ENCODE results near the gene ZBTB12. TPM values are rescaled to one million over a fixed set of nuclear protein-coding genes. Genes with fewer than 3 reads are reported as not detected.
"Not testable (repeated sequence)": the region's sequence is repeated elsewhere in the genome, so short reads cannot be mapped to it uniquely, and the experiment has no call there.

ZBTB12 gene
- total and polyA plus RNA-seq, 3 experiments from 2014 or later, result 3.5 to 4.3 TPM; not detected in 1

- Mint-ChIP-seq H3K4me3 (no peak overlapping the region), H3K27ac (peak overlapping the region in 4 of 8 donors; percentile 25 to 81 (median 56))
- POLR2A ChIA-PET, result no interaction called here
Observed at GRCh38 chr6:31875877-31876276, 26.0 kb downstream of the ZBTB12 start.

GRCh38 chr6:31874836-31875572 lies 26.9 kb downstream of the ZBTB12 start:
- peaks cover 0 to 9% (median 0%) of the 10 kb centered on the region in 3 donors for H3K36me3 Mint-ChIP-seq
- H3K4me1 Mint-ChIP-seq, result peaks cover 0 to 5% (median 0%) of the 10 kb centered on the region in 3 donors
- CTCF ChIA-PET, result interaction anchor here (1.3 kb wide), 1 partner anchor 12 kb away, joined by 4 read pairs; the partner anchor contains the start of gene NEU1

More at GRCh38 chr6:31875877-31876276, 26.0 kb downstream of the ZBTB12 start:
- Mint-ChIP-seq H3K9me3 (no peaks in the 10 kb centered on the region), H3K27me3 (peaks cover 0 to 4% of the 10 kb centered on the region in 2 donors), H3K36me3 (peaks cover 0 to 18% (median under 1%) of the 10 kb centered on the region in 3 donors), H3K4me1 (peaks cover 0 to 5% (median 0%) of the 10 kb centered on the region in 3 donors)
- no peak for DNase-seq
- Histone ChIP-seq H3K9me3 (ENCODE audit: low read length) (no peaks in the 10 kb centered on the region), H3K27ac (ENCODE audit: low read depth, low read length) (no peak overlapping the region), H3K36me3 (ENCODE audit: insufficient read depth, low read length) (no peaks in the 10 kb centered on the region), H3K4me3 (ENCODE audit: low read length) (no peak overlapping the region), H3K27me3 (ENCODE audit: insufficient read depth, low read length, poor library complexity, severe bottlenecking) (no peaks in the 10 kb centered on the region), H3K4me1 (ENCODE audit: insufficient read depth, low read length) (no peaks in the 10 kb centered on the region)
- CTCF ChIA-PET, result no interaction called here

GRCh38 chr6:31874084-31874670 lies 27.7 kb downstream of the ZBTB12 start:
- peaks cover 0 to 4% of the 10 kb centered on the region in 2 donors for H3K27me3 Mint-ChIP-seq
- CTCF ChIA-PET, result interaction anchor here (1.3 kb wide), 1 partner anchor 11 kb away, joined by 4 read pairs; the partner anchor contains the start of gene NEU1
- H3K4me1 Mint-ChIP-seq, result peaks cover 0 to 5% (median 0%) of the 10 kb centered on the region in 3 donors
- DNase-seq, result no peak
- POLR2A ChIA-PET, result no interaction called here
- no peaks in the 10 kb centered on the region for H3K9me3 Mint-ChIP-seq
- Histone ChIP-seq H3K27me3 (ENCODE audit: insufficient read depth, low read length, poor library complexity, severe bottlenecking) (no peaks in the 10 kb centered on the region), H3K4me3 (ENCODE audit: low read length) (no peak overlapping the region), H3K36me3 (ENCODE audit: insufficient read depth, low read length) (no peaks in the 10 kb centered on the region), H3K4me1 (ENCODE audit: insufficient read depth, low read length) (no peaks in the 10 kb centered on the region), H3K9me3 (ENCODE audit: low read length) (no peaks in the 10 kb centered on the region), H3K27ac (ENCODE audit: low read depth, low read length) (no peak overlapping the region)
- H3K27ac Mint-ChIP-seq, result peak overlapping the region in 2 of 8 donors; percentile 33 to 51
- H3K36me3 Mint-ChIP-seq, result peaks cover 0 to 2% (median 0%) of the 10 kb centered on the region in 3 donors
- H3K4me3 Mint-ChIP-seq, result no peak overlapping the region

More at GRCh38 chr6:31874836-31875572, 26.9 kb downstream of the ZBTB12 start:
- H3K27me3 Mint-ChIP-seq, result peaks cover 0 to 4% of the 10 kb centered on the region in 2 donors
- Histone ChIP-seq H3K27ac (ENCODE audit: low read depth, low read length) (no peak overlapping the region), H3K4me3 (ENCODE audit: low read length) (no peak overlapping the region), H3K9me3 (ENCODE audit: low read length) (no peaks in the 10 kb centered on the region), H3K27me3 (ENCODE audit: insufficient read depth, low read length, poor library complexity, severe bottlenecking) (no peaks in the 10 kb centered on the region), H3K4me1 (ENCODE audit: insufficient read depth, low read length) (no peaks in the 10 kb centered on the region), H3K36me3 (ENCODE audit: insufficient read depth, low read length) (no peaks in the 10 kb centered on the region)
- H3K4me3 Mint-ChIP-seq, result no peak overlapping the region
- POLR2A ChIA-PET, result no interaction called here
- no peak for DNase-seq
- H3K27ac Mint-ChIP-seq, result peak overlapping the region in 4 of 8 donors; percentile 1 to 73 (median 26)
- no peaks in the 10 kb centered on the region for H3K9me3 Mint-ChIP-seq

DNA sequence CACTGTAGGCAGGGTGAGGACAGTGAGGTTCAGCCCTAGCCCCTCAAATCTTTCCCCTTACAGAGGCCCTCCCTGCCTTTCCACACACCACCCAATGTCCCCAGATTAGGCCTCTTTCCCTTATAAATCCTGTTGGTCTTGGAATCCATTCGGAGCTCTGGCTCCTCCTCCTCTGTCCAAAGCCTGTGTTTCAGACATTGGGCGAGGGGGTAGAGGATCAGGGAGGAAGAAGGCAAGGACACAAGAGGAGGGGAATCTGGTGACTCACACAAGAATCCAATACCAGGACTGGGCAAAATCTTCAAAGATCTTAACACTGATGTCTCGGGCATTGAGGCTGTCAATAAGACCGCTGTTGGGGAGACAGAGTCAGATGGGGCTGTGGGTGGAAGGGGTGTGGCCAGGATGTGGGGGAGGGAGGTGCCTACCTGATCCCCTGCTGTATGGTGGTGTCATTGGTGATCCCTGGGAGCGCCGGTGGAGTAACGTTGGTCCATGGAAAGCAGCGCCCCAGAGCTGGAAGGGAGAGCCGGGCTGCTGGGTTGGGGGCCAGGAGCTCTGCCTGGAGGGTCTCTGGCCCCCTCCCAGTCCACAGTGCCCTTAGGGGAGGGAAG lies 30.7 kb downstream of the ZBTB12 start:
- H3K36me3 ChIP-seq (ENCODE audit: insufficient read depth, low read length), result no peaks in the 10 kb centered on the region
- CTCF ChIA-PET, result interaction anchor here (0.6 kb wide), 1 partner anchor 41 kb away, joined by 3 read pairs; no protein-coding TSS in a partner anchor
- Mint-ChIP-seq H3K36me3 (no peaks in the 10 kb centered on the region), H3K4me1 (peaks cover 0 to 5% (median 0%) of the 10 kb centered on the region in 3 donors), H3K27me3 (peaks cover 0 to 4% of the 10 kb centered on the region in 2 donors), H3K27ac (no peak overlapping the region), H3K9me3 (no peaks in the 10 kb centered on the region), H3K4me3 (no peak overlapping the region)
- no peak for DNase-seq
- H3K27me3 ChIP-seq (ENCODE audit: insufficient read depth, low read length, poor library complexity, severe bottlenecking), result no peaks in the 10 kb centered on the region
- no peaks in the 10 kb centered on the region for H3K4me1 ChIP-seq (ENCODE audit: insufficient read depth, low read length)
- H3K9me3 ChIP-seq (ENCODE audit: low read length), result no peaks in the 10 kb centered on the region
- POLR2A ChIA-PET, result no interaction called here
- H3K4me3 ChIP-seq (ENCODE audit: low read length), result no peak overlapping the region
- H3K27ac ChIP-seq (ENCODE audit: low read depth, low read length), result no peak overlapping the region

DNA sequence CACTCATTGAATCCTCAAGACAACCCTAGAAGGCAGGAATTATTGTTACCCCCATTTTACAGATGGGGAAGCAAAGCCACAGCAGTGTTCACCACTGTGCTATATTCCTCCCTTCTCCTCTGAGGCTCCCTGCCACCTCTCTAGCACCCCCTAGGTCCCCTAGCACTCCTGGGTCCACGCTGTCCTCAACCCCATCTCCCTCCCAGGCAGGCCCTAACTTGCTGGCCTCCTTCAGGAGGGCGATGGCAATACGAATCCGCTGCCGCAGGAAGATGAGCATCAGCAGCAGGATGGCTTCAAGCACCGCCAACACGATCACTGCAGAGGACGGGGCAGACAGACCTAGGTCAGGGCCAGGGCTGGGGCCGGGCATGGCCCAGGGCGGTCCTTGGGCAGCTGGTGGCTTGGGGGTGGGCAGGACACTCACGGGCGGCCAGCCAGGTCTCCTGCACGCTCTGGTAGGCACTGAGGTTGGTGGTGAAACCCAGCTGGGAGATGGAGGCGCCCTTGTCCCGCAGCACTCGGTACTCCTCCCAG lies 31.4 kb downstream of the ZBTB12 start:
- CTCF ChIA-PET, result interaction anchor here (0.6 kb wide), 1 partner anchor 41 kb away, joined by 3 read pairs; no protein-coding TSS in a partner anchor

DNA sequence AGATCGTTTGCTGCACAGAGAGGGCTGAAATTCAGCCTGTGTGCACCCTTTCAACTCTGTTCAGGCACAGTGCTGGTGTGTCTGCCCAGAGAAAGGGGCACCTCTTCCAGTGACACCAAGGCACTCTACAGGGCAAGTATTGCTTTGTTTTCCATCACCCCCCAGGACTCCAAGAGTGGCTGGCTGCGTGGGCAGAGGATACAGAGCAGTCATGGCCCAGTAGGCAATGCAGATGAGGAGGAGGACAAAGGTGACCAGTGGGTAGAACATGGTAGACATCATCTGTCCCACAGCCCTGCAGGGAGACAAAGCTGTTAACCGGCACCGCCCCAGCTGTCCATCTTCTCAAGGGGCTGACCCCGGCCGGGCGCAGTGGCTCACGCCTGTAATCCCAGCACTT lies 32.5 kb downstream of the ZBTB12 start:
- H3K4me3 Mint-ChIP-seq, result no peak overlapping the region
- H3K4me1 ChIP-seq (ENCODE audit: insufficient read depth, low read length), result peaks cover 3% of the 10 kb centered on the region
- H3K36me3 Mint-ChIP-seq, result no peaks in the 10 kb centered on the region
- peaks cover 0 to 5% (median 2%) of the 10 kb centered on the region in 3 donors for H3K4me1 Mint-ChIP-seq
- H3K27ac Mint-ChIP-seq, result peak overlapping the region in 1 of 8 donors; percentile 79
- H3K4me3 ChIP-seq (ENCODE audit: low read length), result no peak overlapping the region
- H3K9me3 Mint-ChIP-seq, result no peaks in the 10 kb centered on the region
- no peak overlapping the region for H3K27ac ChIP-seq (ENCODE audit: low read depth, low read length)
- CTCF ChIA-PET, result interaction anchor here (0.9 kb wide), 1 partner anchor 18 kb away, joined by 3 read pairs; no protein-coding TSS in a partner anchor
- no peak for DNase-seq
- H3K9me3 ChIP-seq (ENCODE audit: low read length), result no peaks in the 10 kb centered on the region
- H3K27me3 Mint-ChIP-seq, result peaks cover 0 to 4% of the 10 kb centered on the region in 2 donors
- POLR2A ChIA-PET, result no interaction called here
- no peaks in the 10 kb centered on the region for H3K27me3 ChIP-seq (ENCODE audit: insufficient read depth, low read length, poor library complexity, severe bottlenecking)
- H3K36me3 ChIP-seq (ENCODE audit: insufficient read depth, low read length), result no peaks in the 10 kb centered on the region

More for the DNA sequence above, 31.4 kb downstream of the ZBTB12 start:
- no peak overlapping the region for H3K4me3 ChIP-seq (ENCODE audit: low read length)
- no peak overlapping the region for H3K27ac Mint-ChIP-seq
- no peak for DNase-seq
- POLR2A ChIA-PET, result no interaction called here
- no peaks in the 10 kb centered on the region for H3K4me1 ChIP-seq (ENCODE audit: insufficient read depth, low read length)
- H3K4me3 Mint-ChIP-seq, result no peak overlapping the region
- no peaks in the 10 kb centered on the region for H3K36me3 Mint-ChIP-seq
- H3K27me3 ChIP-seq (ENCODE audit: insufficient read depth, low read length, poor library complexity, severe bottlenecking), result no peaks in the 10 kb centered on the region
- H3K36me3 ChIP-seq (ENCODE audit: insufficient read depth, low read length), result no peaks in the 10 kb centered on the region
- H3K9me3 Mint-ChIP-seq, result no peaks in the 10 kb centered on the region
- H3K4me1 Mint-ChIP-seq, result peaks cover 0 to 5% (median 0%) of the 10 kb centered on the region in 3 donors
- peaks cover 0 to 4% of the 10 kb centered on the region in 2 donors for H3K27me3 Mint-ChIP-seq
- no peak overlapping the region for H3K27ac ChIP-seq (ENCODE audit: low read depth, low read length)
- no peaks in the 10 kb centered on the region for H3K9me3 ChIP-seq (ENCODE audit: low read length)

DNA sequence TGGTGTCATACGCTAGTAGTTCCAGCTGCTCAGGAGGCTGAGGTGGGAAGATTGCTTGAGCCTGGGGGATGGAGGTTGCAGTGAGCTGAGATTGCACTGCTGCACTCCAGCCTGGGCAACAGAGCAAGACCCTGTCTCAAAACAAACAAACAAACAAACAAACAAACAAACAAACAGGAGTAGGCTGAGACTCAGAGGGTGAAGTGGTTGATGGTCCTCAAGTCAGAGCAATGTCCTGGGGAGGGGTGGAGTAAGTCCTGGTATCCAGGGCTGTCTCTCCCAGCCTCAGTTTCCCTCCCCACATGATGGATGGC lies 33.3 kb downstream of the ZBTB12 start:
- H3K4me1 ChIP-seq (ENCODE audit: insufficient read depth, low read length); H3K9me3 Mint-ChIP-seq; H3K4me3 ChIP-seq (ENCODE audit: low read length); H3K36me3 Mint-ChIP-seq; DNase-seq; H3K27me3 ChIP-seq (ENCODE audit: insufficient read depth, low read length, poor library complexity, severe bottlenecking); H3K27ac Mint-ChIP-seq; H3K4me1 Mint-ChIP-seq; H3K4me3 Mint-ChIP-seq; POLR2A ChIA-PET; H3K27me3 Mint-ChIP-seq; H3K36me3 ChIP-seq (ENCODE audit: insufficient read depth, low read length); H3K27ac ChIP-seq (ENCODE audit: low read depth, low read length); H3K9me3 ChIP-seq (ENCODE audit: low read length): not testable (repeated sequence)
- CTCF ChIA-PET, result interaction anchor here (0.9 kb wide), 2 partner anchors 15 to 19 kb away, joined by 3 to 4 read pairs; no protein-coding TSS in a partner anchor

Data from CD8-positive, alpha-beta memory T cell (primary cell).